K562 (cell line): Measurements from ENCODE around the gene HDHD3. TPM values are rescaled to one million over a fixed set of nuclear protein-coding genes. Genes with fewer than 3 reads are reported as not detected.

ENCODE experiments used
- ARHGAP35 ChIP-seq: fragments of 450-650 bp; IDR thresholded peaks from 2 replicates; pipeline ENCODE4 v1.6.1; 2018; ENCODE audit not compliant: partially characterized antibody
- BACH1 ChIP-seq: fragments of 200-800 bp; sonication (Bioruptor generic); IDR thresholded peaks from 2 replicates; pipeline ENCODE4 v1.6.1; 2016; ENCODE audit warnings: missing genetic modification characterization, missing compliant biosample characterization
- CC2D1A ChIP-seq: fragments of 450-650 bp; IDR thresholded peaks from 2 replicates; pipeline ENCODE4 v1.6.1; 2017; ENCODE audit warnings: mild to moderate bottlenecking
- FUS ChIP-seq: fragments of 200-400 bp; formaldehyde crosslinking; optimal IDR thresholded peaks from 2 replicates; pipeline ENCODE3; 2017; ENCODE audit warnings: low read depth, low read length
- HLTF ChIP-seq: fragments of 450-650 bp; IDR thresholded peaks from 2 replicates; pipeline ENCODE4 v1.6.1; 2016
- LCOR ChIP-seq: sonication (generic); formaldehyde crosslinking; IDR thresholded peaks from 2 replicates; pipeline ENCODE4 v1.8.0; 2022; ENCODE audit warnings: mild to moderate bottlenecking, missing genetic modification reagents
- RBM22 ChIP-seq: fragments of 200-400 bp; formaldehyde crosslinking; IDR thresholded peaks from 2 replicates; pipeline ENCODE4 v1.6.1; 2018; ENCODE audit warnings: low read length, low read depth; ENCODE audit not compliant: poor library complexity, severe bottlenecking
- SMC3 ChIP-seq: conservative IDR thresholded peaks from 2 replicates; pipeline ENCODE4 v1.6.1; 2011; ENCODE audit warnings: low read depth, low read length, improper control_type of control experiment; ENCODE audit not compliant: insufficient read depth
- TAL1 ChIP-seq: fragments of 450-650 bp; IDR thresholded peaks from 2 replicates; pipeline ENCODE4 v1.6.1; 2016; ENCODE audit warnings: mild to moderate bottlenecking
- TCF15 ChIP-seq: fragments of 250-450 bp; sonication (Bioruptor Pico); IDR thresholded peaks from 2 replicates; pipeline ENCODE4 v1.8.0; 2022; ENCODE audit warnings: moderate library complexity, mild to moderate bottlenecking, inconsistent platforms
- ZBTB11 ChIP-seq, 3 experiments: fragments of 200-800 bp in 1 of 3; fragments of 250-450 bp in 1 of 3; fragments of 450-650 bp in 1 of 3; sonication (Bioruptor Pico) in 1 of 3; sonication (Bioruptor generic) in 1 of 3; formaldehyde crosslinking in 1 of 3; IDR thresholded peaks; 2 replicates each; pipeline versions ENCODE4 v1.6.1 to v1.8.0; 2016 to 2022; ENCODE audit warnings: mild to moderate bottlenecking in 2 of 3, missing genetic modification characterization in 2 of 3, missing compliant biosample characterization in 1 of 3, moderate library complexity in 1 of 3
- ZFP30 ChIP-seq: fragments of 250-450 bp; sonication (Bioruptor Pico); IDR thresholded peaks from 2 replicates; pipeline ENCODE4 v1.8.0; 2022; ENCODE audit warnings: moderate library complexity, mild to moderate bottlenecking, inconsistent platforms, borderline replicate concordance
- polyA plus RNA-seq, 8 experiments: library from polyadenylated mRNA; depleted of rRNA in 4 of 8; stranded (reverse) in 5 of 8; unstranded in 3 of 8; fragments of >200 nt; fragmentation: Nextera tagmentation in 2 of 8; fragmentation: Illumina TruSeq in 1 of 8; extraction: Ambion mirVana in 2 of 8; extraction: Trizol in 1 of 8; gene quantifications; 2 replicates each; pipeline versions ENCODE4 v1.2.1 to v1.2.3, GENCODE V29; 2011 to 2014; ENCODE audit warnings: inconsistent platforms in 1 of 8, missing spikeins in 1 of 8
- total RNA-seq, 7 experiments: library from RNA; depleted of rRNA in 6 of 7; stranded (reverse); fragments of >200 nt in 6 of 7; fragmentation: Illumina TruSeq in 2 of 7; extraction: Trizol in 2 of 7; gene quantifications; 2 replicates each; pipeline versions ENCODE4 v1.2.1 to v1.2.3, GENCODE V29; 2011 to 2021; ENCODE audit warnings: low replicate concordance in 1 of 7
- TF ChIP-seq, protein P1 (sequence below): fragments of 250-450 bp; sonication (Bioruptor Pico); IDR thresholded peaks from 2 replicates; pipeline ENCODE4 v1.4.0; 2020
- TF ChIP-seq, protein P2 (sequence below): sonication (generic); formaldehyde crosslinking; IDR thresholded peaks from 2 replicates; pipeline ENCODE4 v1.8.0; 2022; ENCODE audit warnings: missing genetic modification reagents, mild to moderate bottlenecking, borderline replicate concordance
- TF ChIP-seq, protein P3 (sequence below): fragments of 250-450 bp; sonication (Bioruptor Pico); IDR thresholded peaks from 2 replicates; pipeline ENCODE4 v1.8.0; 2021; ENCODE audit warnings: mild to moderate bottlenecking, moderate library complexity

Gene HDHD3
- total and polyA plus RNA-seq, 9 of the 15 experiments (the other 6 are each of a cell fraction or from before 2014, with no cell fraction given), result 1.1 to 19.1 (median 10.9) TPM

DNA sequence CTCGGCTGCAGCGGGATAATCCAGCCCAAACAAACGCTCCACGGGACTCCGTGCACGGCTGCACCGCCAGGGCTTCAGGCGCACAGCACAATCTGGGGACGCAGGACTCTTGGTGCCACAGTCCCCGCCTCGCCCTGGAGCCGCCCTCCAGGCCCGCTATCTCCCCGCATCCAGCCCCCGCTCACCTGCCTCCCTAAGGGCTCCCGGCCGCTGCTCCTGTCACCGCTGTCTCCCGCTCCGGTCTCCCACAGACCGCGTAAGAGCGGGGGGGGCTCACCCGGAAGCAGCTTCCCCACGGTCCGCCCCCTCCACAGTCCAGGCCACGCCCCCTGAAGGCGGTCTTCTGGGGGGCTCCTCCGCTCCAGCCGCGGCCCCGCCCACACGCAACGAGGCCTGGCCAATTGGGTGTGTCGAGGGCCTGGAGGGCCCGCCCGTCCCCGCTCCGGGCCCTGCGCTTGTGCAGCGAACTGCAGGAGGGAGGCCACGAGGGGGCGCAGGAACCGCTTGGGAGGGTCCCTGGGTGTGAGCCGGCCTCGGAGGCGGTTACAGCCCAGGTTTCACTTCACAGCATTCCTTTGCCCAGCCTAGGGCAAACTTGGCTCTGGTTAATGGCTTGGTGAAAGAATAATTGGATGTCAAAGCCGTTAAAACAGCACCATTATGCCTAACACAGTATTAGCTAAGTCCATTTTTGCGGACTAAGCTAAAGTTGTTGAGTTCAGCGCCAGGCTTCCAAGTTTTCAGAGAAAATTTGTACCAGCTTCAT, 24.4 kb upstream of the HDHD3 start, which contains the start of gene ALAD (continued):
- TF ChIP-seq, protein P1, sequence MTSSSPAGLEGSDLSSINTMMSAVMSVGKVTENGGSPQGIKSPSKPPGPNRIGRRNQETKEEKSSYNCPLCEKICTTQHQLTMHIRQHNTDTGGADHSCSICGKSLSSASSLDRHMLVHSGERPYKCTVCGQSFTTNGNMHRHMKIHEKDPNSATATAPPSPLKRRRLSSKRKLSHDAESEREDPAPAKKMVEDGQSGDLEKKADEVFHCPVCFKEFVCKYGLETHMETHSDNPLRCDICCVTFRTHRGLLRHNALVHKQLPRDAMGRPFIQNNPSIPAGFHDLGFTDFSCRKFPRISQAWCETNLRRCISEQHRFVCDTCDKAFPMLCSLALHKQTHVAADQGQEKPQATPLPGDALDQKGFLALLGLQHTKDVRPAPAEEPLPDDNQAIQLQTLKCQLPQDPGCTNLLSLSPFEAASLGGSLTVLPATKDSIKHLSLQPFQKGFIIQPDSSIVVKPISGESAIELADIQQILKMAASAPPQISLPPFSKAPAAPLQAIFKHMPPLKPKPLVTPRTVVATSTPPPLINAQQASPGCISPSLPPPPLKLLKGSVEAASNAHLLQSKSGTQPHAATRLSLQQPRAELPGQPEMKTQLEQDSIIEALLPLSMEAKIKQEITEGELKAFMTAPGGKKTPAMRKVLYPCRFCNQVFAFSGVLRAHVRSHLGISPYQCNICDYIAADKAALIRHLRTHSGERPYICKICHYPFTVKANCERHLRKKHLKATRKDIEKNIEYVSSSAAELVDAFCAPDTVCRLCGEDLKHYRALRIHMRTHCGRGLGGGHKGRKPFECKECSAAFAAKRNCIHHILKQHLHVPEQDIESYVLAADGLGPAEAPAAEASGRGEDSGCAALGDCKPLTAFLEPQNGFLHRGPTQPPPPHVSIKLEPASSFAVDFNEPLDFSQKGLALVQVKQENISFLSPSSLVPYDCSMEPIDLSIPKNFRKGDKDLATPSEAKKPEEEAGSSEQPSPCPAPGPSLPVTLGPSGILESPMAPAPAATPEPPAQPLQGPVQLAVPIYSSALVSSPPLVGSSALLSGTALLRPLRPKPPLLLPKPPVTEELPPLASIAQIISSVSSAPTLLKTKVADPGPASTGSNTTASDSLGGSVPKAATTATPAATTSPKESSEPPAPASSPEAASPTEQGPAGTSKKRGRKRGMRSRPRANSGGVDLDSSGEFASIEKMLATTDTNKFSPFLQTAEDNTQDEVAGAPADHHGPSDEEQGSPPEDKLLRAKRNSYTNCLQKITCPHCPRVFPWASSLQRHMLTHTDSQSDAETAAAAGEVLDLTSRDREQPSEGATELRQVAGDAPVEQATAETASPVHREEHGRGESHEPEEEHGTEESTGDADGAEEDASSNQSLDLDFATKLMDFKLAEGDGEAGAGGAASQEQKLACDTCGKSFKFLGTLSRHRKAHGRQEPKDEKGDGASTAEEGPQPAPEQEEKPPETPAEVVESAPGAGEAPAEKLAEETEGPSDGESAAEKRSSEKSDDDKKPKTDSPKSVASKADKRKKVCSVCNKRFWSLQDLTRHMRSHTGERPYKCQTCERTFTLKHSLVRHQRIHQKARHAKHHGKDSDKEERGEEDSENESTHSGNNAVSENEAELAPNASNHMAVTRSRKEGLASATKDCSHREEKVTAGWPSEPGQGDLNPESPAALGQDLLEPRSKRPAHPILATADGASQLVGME (CRISPR knock-in tag), result no peak
- no peak for TF ChIP-seq TAL1
- TF ChIP-seq LCOR (CRISPR knock-in tag), result peak; percentile 94
- TF ChIP-seq, protein P2, sequence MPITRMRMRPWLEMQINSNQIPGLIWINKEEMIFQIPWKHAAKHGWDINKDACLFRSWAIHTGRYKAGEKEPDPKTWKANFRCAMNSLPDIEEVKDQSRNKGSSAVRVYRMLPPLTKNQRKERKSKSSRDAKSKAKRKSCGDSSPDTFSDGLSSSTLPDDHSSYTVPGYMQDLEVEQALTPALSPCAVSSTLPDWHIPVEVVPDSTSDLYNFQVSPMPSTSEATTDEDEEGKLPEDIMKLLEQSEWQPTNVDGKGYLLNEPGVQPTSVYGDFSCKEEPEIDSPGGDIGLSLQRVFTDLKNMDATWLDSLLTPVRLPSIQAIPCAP (CRISPR knock-in tag), result no peak
- TF ChIP-seq, protein P3, sequence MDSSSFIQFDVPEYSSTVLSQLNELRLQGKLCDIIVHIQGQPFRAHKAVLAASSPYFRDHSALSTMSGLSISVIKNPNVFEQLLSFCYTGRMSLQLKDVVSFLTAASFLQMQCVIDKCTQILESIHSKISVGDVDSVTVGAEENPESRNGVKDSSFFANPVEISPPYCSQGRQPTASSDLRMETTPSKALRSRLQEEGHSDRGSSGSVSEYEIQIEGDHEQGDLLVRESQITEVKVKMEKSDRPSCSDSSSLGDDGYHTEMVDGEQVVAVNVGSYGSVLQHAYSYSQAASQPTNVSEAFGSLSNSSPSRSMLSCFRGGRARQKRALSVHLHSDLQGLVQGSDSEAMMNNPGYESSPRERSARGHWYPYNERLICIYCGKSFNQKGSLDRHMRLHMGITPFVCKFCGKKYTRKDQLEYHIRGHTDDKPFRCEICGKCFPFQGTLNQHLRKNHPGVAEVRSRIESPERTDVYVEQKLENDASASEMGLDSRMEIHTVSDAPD (CRISPR knock-in tag), result no peak
- peak; percentile 34 to 81 (median 42); a peak in 3 of 6 replicates for TF ChIP-seq ZBTB11 (CRISPR knock-in tag; IDR thresholded peaks at IDR 0.05)
- TF ChIP-seq TCF15 (CRISPR knock-in tag), result no peak
- peak; percentile 54 for TF ChIP-seq FUS
- no peak for TF ChIP-seq BACH1 (tag)
- no peak for TF ChIP-seq HLTF
- TF ChIP-seq RBM22, result peak; percentile 36
- TF ChIP-seq ARHGAP35, result no peak
- TF ChIP-seq ZFP30 (CRISPR knock-in tag), result no peak
- TF ChIP-seq CC2D1A, result peak; percentile 99
- peak; percentile 81 for TF ChIP-seq SMC3
